GM13977 (cell line): ENCODE results near the gene MCF2L.

Experiments
- DNase-seq: peaks from one replicate; pipeline ENCODE4 v3.0.0; 2012; ENCODE audit warnings: low spot score
- in situ Hi-C: fragments of 300-500 bp; cut with MboI; formaldehyde crosslinking; loops from one replicate; pipeline ENCODE4 v1.12.0; 2022; ENCODE audit warnings: low sequenced_read_pairs, low pct_unique_long_range_greater_than_20kb, mixed read lengths, inconsistent platforms; ENCODE audit not compliant: unreplicated experiment
- TF ChIP-seq, protein P1 (sequence below): IDR thresholded peaks from 2 replicates; pipeline ENCODE4 v1.5.1; 2012; ENCODE audit warnings: mild to moderate bottlenecking, control low read depth; ENCODE audit not compliant: insufficient read depth; ENCODE audit errors: extremely low read depth, missing control alignments

The MCF2L gene

DNA sequence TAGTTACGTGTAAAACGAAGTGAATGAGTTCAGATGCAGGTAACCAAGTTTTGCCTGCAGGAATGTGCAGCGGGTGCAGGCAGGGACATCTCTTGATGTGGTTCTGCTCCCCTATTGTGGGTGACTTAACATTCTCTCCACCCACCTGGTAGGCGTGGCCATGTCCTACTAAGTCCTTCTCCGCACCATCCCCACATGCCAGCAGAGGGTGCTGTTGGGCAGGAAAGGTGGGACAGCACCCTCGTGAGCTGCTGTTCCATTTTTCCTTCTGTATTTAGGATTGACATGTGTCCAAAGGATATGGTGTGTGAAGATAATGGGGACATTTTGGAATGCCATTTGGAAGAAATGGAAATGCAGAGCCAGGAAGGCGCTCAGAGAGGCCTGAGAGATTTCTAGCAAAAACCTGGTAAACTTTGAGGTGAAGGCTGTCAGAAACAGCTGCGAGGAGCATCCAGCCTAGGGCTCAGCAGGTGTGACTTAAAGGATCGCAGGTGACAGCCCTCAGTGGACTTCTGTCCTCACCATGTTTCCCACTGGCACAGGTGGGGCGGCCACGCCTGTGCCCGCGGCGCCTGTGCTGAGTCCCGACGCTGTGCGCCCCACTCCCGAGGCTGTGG is 26.2 kb upstream of the MCF2L start:
- DNase-seq: peak; percentile 95
- TF ChIP-seq, protein P1, sequence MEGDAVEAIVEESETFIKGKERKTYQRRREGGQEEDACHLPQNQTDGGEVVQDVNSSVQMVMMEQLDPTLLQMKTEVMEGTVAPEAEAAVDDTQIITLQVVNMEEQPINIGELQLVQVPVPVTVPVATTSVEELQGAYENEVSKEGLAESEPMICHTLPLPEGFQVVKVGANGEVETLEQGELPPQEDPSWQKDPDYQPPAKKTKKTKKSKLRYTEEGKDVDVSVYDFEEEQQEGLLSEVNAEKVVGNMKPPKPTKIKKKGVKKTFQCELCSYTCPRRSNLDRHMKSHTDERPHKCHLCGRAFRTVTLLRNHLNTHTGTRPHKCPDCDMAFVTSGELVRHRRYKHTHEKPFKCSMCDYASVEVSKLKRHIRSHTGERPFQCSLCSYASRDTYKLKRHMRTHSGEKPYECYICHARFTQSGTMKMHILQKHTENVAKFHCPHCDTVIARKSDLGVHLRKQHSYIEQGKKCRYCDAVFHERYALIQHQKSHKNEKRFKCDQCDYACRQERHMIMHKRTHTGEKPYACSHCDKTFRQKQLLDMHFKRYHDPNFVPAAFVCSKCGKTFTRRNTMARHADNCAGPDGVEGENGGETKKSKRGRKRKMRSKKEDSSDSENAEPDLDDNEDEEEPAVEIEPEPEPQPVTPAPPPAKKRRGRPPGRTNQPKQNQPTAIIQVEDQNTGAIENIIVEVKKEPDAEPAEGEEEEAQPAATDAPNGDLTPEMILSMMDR: peak; percentile 96
- in situ Hi-C loops: loop anchor here (25.0 kb wide), 1 partner anchor 445 kb away; no protein-coding TSS in a partner anchor

DNA sequence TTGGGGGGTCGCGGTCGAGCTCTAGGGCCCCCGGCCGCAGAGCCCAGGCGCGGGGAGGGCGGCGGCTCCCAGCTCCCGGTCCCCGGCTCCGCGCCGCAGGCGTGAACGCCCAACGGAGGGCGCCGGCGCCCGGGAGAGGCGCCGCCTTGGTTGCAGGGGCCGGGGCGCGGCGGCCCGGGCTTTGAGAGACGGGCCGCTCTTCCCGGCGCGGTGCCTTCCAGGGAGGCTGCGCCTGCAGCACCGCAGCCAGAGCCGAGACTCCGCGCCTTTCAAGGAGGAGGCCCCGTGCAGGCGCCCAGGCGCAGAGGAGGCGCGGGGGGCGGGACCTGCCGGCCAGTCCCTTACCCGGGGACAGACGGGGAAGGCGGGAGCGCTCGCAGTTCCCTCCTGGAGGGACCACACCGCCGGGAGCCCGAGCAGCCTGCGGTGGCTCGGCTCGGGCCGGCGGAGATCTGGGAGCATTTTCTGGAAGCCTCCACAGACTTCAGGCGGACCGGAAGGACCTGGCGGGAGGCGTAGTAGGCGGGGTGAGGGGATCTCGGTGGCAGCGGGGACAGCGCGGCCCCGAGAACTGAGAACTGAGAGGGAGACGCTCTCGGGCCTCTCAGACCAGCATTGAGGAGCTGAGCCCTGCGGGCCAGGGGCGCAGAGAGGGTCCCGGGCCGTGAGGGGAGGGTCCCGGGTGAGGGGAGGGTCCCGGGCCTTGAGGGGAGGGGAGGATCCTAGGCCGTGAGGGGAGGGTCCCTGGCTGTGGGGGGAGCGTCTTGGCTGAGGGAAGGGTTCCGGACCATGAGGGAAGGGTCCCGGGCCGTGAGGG is 25.5 kb upstream of the MCF2L start:
- peak; percentile 57 for DNase-seq
- in situ Hi-C loops: loop anchor here (25.0 kb wide), 1 partner anchor 444 kb away; no protein-coding TSS in a partner anchor
- TF ChIP-seq, protein P1: no peak

DNA sequence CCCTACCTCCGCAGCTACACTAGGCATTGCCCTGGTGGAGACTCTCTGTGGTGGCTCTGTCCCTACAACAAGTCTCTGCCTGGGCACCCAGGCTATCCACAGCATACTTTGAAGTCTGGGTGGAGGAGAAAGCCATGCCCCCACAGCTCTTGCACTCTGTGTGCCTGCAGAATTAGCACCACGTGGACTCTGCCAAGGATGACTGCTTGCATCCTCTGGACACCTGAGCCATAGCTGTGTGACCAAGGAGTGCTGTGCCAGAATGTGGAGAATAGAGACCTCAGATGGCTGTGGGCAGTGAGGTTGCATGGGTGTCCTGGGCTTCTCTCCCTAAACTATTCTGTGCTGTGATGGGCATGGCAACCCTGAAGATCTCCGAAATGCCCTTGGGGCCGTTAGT is 21.2 kb upstream of the MCF2L start:
- no peak for DNase-seq
- in situ Hi-C loops: loop anchor here (25.0 kb wide), 1 partner anchor 440 kb away; no protein-coding TSS in a partner anchor
- TF ChIP-seq, protein P1: no peak

DNA sequence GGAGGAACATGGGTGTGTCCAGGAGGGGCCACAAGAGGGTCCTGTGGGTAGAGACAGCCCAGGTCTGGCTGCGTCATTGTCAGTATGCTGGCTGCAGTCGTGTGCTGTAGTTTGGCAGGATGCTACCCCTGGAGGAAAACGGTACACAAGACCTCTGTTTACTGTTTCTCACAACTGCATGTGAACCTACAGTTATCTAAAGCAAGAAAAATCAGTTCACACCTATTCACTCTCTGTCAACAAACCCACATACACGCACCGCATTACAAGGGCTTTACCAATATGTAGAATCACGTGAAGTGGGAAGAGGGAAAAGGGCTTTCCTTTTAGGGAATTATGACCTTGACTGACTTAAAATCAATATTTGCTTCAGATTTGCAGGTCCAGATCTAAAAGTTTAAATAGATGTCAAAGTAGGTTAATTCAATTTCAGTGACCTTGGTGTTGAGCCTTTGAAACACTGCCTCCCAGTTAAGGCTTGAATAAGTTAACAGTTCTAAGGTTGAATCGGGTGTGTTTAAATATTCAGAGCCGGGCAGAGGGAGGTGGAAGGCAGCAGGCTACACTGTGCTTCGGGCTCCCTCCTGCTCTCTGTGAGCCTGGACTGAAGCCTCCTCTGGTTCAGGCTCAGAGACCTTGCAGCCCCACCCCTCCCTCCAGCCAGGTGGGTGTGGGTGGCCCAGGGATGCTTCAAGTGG is 17.2 kb upstream of the MCF2L start:
- TF ChIP-seq, protein P1: no peak
- in situ Hi-C loops: no loop called here
- DNase-seq: no peak

DNA sequence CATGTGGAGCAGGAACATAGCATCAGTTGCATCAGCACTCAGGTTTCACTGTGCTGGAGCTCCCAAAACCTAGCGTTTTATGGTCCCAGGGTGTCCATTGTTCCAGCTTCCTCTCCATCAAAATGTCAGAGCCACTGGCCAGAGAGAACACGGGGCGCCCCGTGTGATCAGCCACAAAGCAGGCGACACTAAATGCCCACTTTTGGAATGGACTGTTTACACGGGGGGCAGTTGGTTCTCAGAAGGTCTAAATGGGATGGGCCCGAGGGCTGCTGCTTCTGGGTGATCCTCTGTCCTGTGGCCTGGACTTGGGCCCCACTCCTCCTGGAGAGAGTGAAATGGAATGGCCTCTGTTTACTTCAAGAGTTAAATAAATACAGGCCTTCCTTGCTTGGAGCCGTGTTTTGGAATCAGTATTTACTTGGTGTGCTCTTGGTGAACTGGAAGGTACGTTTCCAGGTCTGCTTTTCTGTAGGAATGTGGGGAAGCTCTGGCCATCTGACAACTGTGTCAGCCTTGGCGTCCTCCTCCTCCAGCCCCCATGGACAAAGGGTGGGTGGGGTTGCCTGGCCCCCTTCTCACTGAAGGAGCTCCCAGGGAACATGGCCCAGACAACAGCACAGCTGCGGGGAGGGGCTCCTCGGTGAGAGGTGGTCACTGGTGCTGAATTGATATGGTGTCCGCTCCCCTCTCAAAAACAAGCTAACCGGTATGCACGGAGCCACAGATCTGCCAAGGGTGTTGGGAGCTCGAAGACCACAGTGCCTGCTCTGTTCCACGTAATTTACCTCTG is 16.1 kb upstream of the MCF2L start:
- no peak for DNase-seq
- in situ Hi-C loops: no loop called here
- TF ChIP-seq, protein P1: no peak
